HCT116 (cell line): ENCODE measurements around the gene RIPOR2. TPM values are rescaled to one million over a fixed set of nuclear protein-coding genes. Genes with fewer than 3 reads are reported as not detected.

ENCODE experiments used
- ATAC-seq: fragments of 200-7000 bp; cut with Tn5 transposase; 2 replicates; pipeline ENCODE4 v1.9.1; 2020; ENCODE audit warnings: mild to moderate bottlenecking, moderate library complexity
- BruUV-seq: library from RNA; stranded (reverse); fragments of 400-500 nt; replicated peaks from 2 replicates; lab custom pipeline; 2021; lab: Mats Ljungman, UMichigan
- CTCF ChIA-PET: fragments of 300-600 bp; sonication (Branson Sonifier 250); formaldehyde crosslinking; loops from one replicate; lab custom pipeline; 2021; ENCODE audit warnings: antibody characterized with exemption; lab: Charles Lee
- POLR2A ChIA-PET: fragments of 300-600, 350-600 bp; sonication (Branson Sonifier 250); formaldehyde crosslinking; loops from one replicate; lab custom pipeline; 2021; ENCODE audit warnings: antibody characterized with exemption; lab: Charles Lee
- RAD21 ChIA-PET, 2 experiments: fragments of 300-600 bp; sonication (Branson Sonifier 250); formaldehyde crosslinking; loops; one replicate each; lab custom pipeline; 2023; ENCODE audit warnings: low total read pairs in 2 of 2; ENCODE audit not compliant: uncharacterized antibody in 2 of 2, unreplicated experiment in 2 of 2, low non-redundant PET in 1 of 2; lab: Charles Lee
- DNase-seq: peaks from one replicate; pipeline ENCODE4 v3.0.0-alpha.2; 2010; ENCODE audit warnings: low read depth, low spot score
- H2AFZ ChIP-seq: fragments of 200-600 bp; shearing (Covaris generic), sonication (generic); 2 replicates; pipeline ENCODE4 v1.6.1; 2017; ENCODE audit warnings: low read depth, mixed run types, mixed read lengths, antibody characterized with exemption, low read length; ENCODE audit not compliant: poor library complexity, severe bottlenecking
- H3K27ac ChIP-seq: 2 replicates; pipeline ENCODE4 v1.5.1; 2012; ENCODE audit warnings: low read depth, low read length
- H3K27me3 ChIP-seq: fragments of 200-600 bp; sonication (generic); 2 replicates; pipeline ENCODE4 v1.6.1; 2016; ENCODE audit warnings: mixed run types, low read length, mixed read lengths; ENCODE audit not compliant: insufficient read depth
- H3K36me3 ChIP-seq, 2 experiments: fragments of 200-500 bp in 1 of 2; fragments of 200-600 bp in 1 of 2; sonication (Bioruptor generic) in 1 of 2; sonication (generic) in 1 of 2; 2 replicates each; pipeline versions ENCODE4 v1.5.1 to v1.6.1; 2014 to 2016; ENCODE audit warnings: low read length in 2 of 2, inconsistent platforms in 1 of 2, mixed read lengths in 1 of 2, mixed run types in 1 of 2; ENCODE audit not compliant: insufficient read depth in 2 of 2, control insufficient read depth in 1 of 2
- H3K4me1 ChIP-seq, 2 experiments: fragments of 200-600 bp in 1 of 2; sonication (generic) in 1 of 2; 2 replicates each; pipeline versions ENCODE4 v1.5.1 to v1.6.1; 2012 to 2017; ENCODE audit warnings: low read length in 2 of 2, inconsistent platforms in 1 of 2, mild to moderate bottlenecking in 1 of 2, mixed read lengths in 1 of 2, mixed run types in 1 of 2, moderate library complexity in 1 of 2; ENCODE audit not compliant: insufficient read depth in 2 of 2, control insufficient read depth in 1 of 2
- H3K4me2 ChIP-seq: fragments of 200-600 bp; sonication (generic); 2 replicates; pipeline ENCODE4 v1.6.1; 2017; ENCODE audit warnings: mixed run types, low read length, mixed read lengths
- H3K4me3 ChIP-seq, 2 experiments: fragments of 200-600 bp in 1 of 2; sonication (generic) in 1 of 2; replicated peaks in 1 of 2; 2 replicates each; pipeline ENCODE4 v1.5.1; 2011 to 2016; ENCODE audit warnings: low read length in 2 of 2, control low read depth in 1 of 2, low read depth in 1 of 2, mild to moderate bottlenecking in 1 of 2, mixed read lengths in 1 of 2, mixed run types in 1 of 2
- H3K79me2 ChIP-seq: fragments of 200-600 bp; sonication (generic); 2 replicates; pipeline ENCODE4 v1.6.1; 2017; ENCODE audit warnings: mild to moderate bottlenecking, mixed run types, low read length, moderate library complexity, mixed read lengths; ENCODE audit not compliant: insufficient read depth
- H3K9ac ChIP-seq: fragments of 200-600 bp; sonication (generic); 2 replicates; pipeline ENCODE4 v1.6.1; 2016; ENCODE audit warnings: low read length, mixed read lengths
- H3K9me2 ChIP-seq: fragments of 200-600 bp; sonication (generic), shearing (Covaris generic); 2 replicates; pipeline ENCODE4 v1.6.1; 2017; ENCODE audit warnings: mixed run types, mild to moderate bottlenecking, moderate library complexity; ENCODE audit not compliant: insufficient read depth
- H3K9me3 ChIP-seq, 2 experiments: fragments of 200-500 bp in 1 of 2; fragments of 200-600 bp in 1 of 2; sonication (Bioruptor generic) in 1 of 2; sonication (generic) in 1 of 2; 2 replicates each; pipeline ENCODE4 v1.6.1; 2014 to 2017; ENCODE audit warnings: low read length in 2 of 2, mixed read lengths in 2 of 2, inconsistent platforms in 1 of 2, low read depth in 1 of 2, mild to moderate bottlenecking in 1 of 2, mixed run types in 1 of 2, moderate library complexity in 1 of 2; ENCODE audit not compliant: control insufficient read depth in 1 of 2, insufficient read depth in 1 of 2
- H4K20me1 ChIP-seq: fragments of 200-600 bp; sonication (generic), shearing (Covaris generic); 2 replicates; pipeline ENCODE4 v1.6.1; 2017; ENCODE audit warnings: mixed run types, mild to moderate bottlenecking, moderate library complexity; ENCODE audit not compliant: insufficient read depth
- ATF3 ChIP-seq: IDR thresholded peaks from 2 replicates; pipeline ENCODE4 v1.6.1; 2012
- CBX3 ChIP-seq: IDR thresholded peaks from 2 replicates; pipeline ENCODE4 v1.6.1; 2012; ENCODE audit warnings: low read depth
- CEBPB ChIP-seq: IDR thresholded peaks from 2 replicates; pipeline ENCODE4 v1.6.1; 2012; ENCODE audit warnings: low read depth
- CTCF ChIP-seq, 3 experiments: fragments of 200-600 bp in 1 of 3; sonication (generic) in 1 of 3; IDR thresholded peaks in 2 of 3; conservative IDR thresholded peaks in 1 of 3; 2 replicates each; pipeline ENCODE4 v1.5.1; 2012 to 2017; ENCODE audit warnings: low read depth in 2 of 3, low read length in 2 of 3, antibody characterized with exemption in 1 of 3, borderline replicate concordance in 1 of 3, control low read depth in 1 of 3, mild to moderate bottlenecking in 1 of 3, mixed read lengths in 1 of 3, mixed run types in 1 of 3, moderate library complexity in 1 of 3; ENCODE audit not compliant: insufficient read depth in 1 of 3
- ELF1 ChIP-seq: IDR thresholded peaks from 2 replicates; pipeline ENCODE4 v1.6.1; 2012; ENCODE audit warnings: low read depth, borderline replicate concordance
- EZH2 ChIP-seq: fragments of 200-600 bp; sonication (generic); IDR thresholded peaks from 2 replicates; pipeline ENCODE4 v1.6.1; 2017; ENCODE audit warnings: antibody characterized with exemption, mixed run types
- FOSL1 ChIP-seq: IDR thresholded peaks from 2 replicates; pipeline ENCODE4 v1.6.1; 2012; ENCODE audit warnings: low read depth
- POLR2AphosphoS5 ChIP-seq: IDR thresholded peaks from 2 replicates; pipeline ENCODE4 v1.6.1; 2011; ENCODE audit warnings: mild to moderate bottlenecking, low read depth, low read length, moderate library complexity
- RAD21 ChIP-seq: IDR thresholded peaks from 2 replicates; pipeline ENCODE4 v1.6.1; 2012; ENCODE audit warnings: low read depth, mild to moderate bottlenecking
- SIN3A ChIP-seq: IDR thresholded peaks from 2 replicates; pipeline ENCODE4 v1.6.1; 2012; ENCODE audit warnings: low read depth
- TCF7L2 ChIP-seq: IDR thresholded peaks from 2 replicates; pipeline ENCODE4 v1.7.0; 2011; ENCODE audit warnings: borderline replicate concordance, inconsistent platforms; ENCODE audit not compliant: insufficient read depth, insufficient read length; ENCODE audit errors: extremely low read depth
- intact Hi-C: fragments of 100-400 bp; cut with micrococcal nuclease; formaldehyde crosslinking; loops from 2 replicates; pipeline ENCODE4 v1.10.0; 2022
- total RNA-seq: library from RNA; stranded (reverse); gene quantifications from one replicate; pipeline ENCODE4 v1.2.1, GENCODE V29; 2021; ENCODE audit not compliant: unreplicated experiment

Gene RIPOR2
- total RNA-seq, 1 experiment from 2014 or later, result 0.44 TPM

GRCh38 chr6:24799541-24799915 is 136.2 kb downstream of the RIPOR2 start:
- Histone ChIP-seq H4K20me1 (no peaks in the 10 kb centered on the region), H3K9me3 (no peaks in the 10 kb centered on the region), H3K9me2 (no peaks in the 10 kb centered on the region), H2AFZ (no peak overlapping the region), H3K4me1 (peaks cover 3 to 22% of the 10 kb centered on the region in 2 experiments; a peak in 2 of 4 replicates), H3K27me3 (no peaks in the 10 kb centered on the region), H3K4me3 (no peak overlapping the region), H3K36me3 (no peaks in the 10 kb centered on the region), H3K27ac (no peak overlapping the region), H3K79me2 (no peaks in the 10 kb centered on the region), H3K9ac (no peak overlapping the region), H3K4me2 (no peak overlapping the region)
- no TSS peak for BruUV-seq
- POLR2A ChIA-PET, result no interaction called here
- RAD21 ChIA-PET, result no interaction called here
- intact Hi-C loops, result no loop called here
- CTCF ChIA-PET, result no interaction called here
- ATAC-seq, result no peak
- DNase-seq, result no peak
- TF ChIP-seq FOSL1 (no peak), CEBPB (no peak), RAD21 (no peak), ELF1 (no peak), POLR2AphosphoS5 (no peak), EZH2 (no peak), TCF7L2 (no peak), ATF3 (no peak), CTCF (IDR thresholded peaks at IDR 0.05 in 2 of 3, conservative IDR thresholded peaks at IDR 0.05 in 1 of 3; ENCODE audit: borderline replicate concordance in 1 of 3, insufficient read depth in 1 of 3, low read depth in 2 of 3, low read length in 2 of 3) (no peak), SIN3A (no peak), CBX3 (no peak)
